Myocyte (in vitro differentiated cells): ENCODE measurements around the gene NKX6-1. TPM values are rescaled to one million over a fixed set of nuclear protein-coding genes. Genes with fewer than 3 reads are reported as not detected.
A peak's percentile ranks its signal among the peaks of the same experiment; 100 is the strongest.

Experiments used
- DNase-seq: peaks from one replicate; pipeline ENCODE4 v3.0.0-alpha.2; 2012; ENCODE audit warnings: low read depth
- total RNA-seq: library from RNA; depleted of rRNA; stranded (reverse); fragments of >200 nt; gene quantifications from 2 replicates; pipeline ENCODE4 v1.2.3, GENCODE V29; 2014

Gene NKX6-1
- total RNA-seq, 1 donor from 2014 or later, result 0.94 TPM

- no peak for DNase-seq
Observed at GRCh38 chr4:84479663-84480062, 19.4 kb downstream of the NKX6-1 start.

- no peak for DNase-seq
Observed at GRCh38 chr4:84477738-84478137, 21.4 kb downstream of the NKX6-1 start.

GRCh38 chr4:84474107-84474506, 25.0 kb downstream of the NKX6-1 start:
- DNase-seq, result no peak

GRCh38 chr4:84472154-84472553, 26.9 kb downstream of the NKX6-1 start:
- no peak for DNase-seq

- DNase-seq, result peak; percentile 15
Observed at GRCh38 chr4:84470204-84470785, 28.8 kb downstream of the NKX6-1 start.

GRCh38 chr4:84467601-84468000, 31.5 kb downstream of the NKX6-1 start:
- no peak for DNase-seq

- DNase-seq, result no peak
Observed at GRCh38 chr4:84459783-84460182, 39.3 kb downstream of the NKX6-1 start.

- no peak for DNase-seq
Observed at GRCh38 chr4:84456157-84456556, 42.9 kb downstream of the NKX6-1 start.

- peak; percentile 28 for DNase-seq
Observed at GRCh38 chr4:84455697-84456096, 43.4 kb downstream of the NKX6-1 start.

- peak; percentile 8 for DNase-seq
Observed at GRCh38 chr4:84451546-84451945, 47.5 kb downstream of the NKX6-1 start.

- DNase-seq, result no peak
Observed at GRCh38 chr4:84443523-84443922, 55.6 kb downstream of the NKX6-1 start.

- DNase-seq, result no peak
Observed at GRCh38 chr4:84442778-84443177, 56.3 kb downstream of the NKX6-1 start.

Other genes with a start within 250 kb of the NKX6-1 start
- gene CDS1, start 83.8 kb upstream of the NKX6-1 start, total RNA-seq, result 0.05 TPM in 2 replicates